NCI-H146 treated with DMSO at 0.1 percent for 48 hours (cell line): ENCODE measurements around the gene AUP1.

Source experiments
- DNase-seq: peaks from one replicate; lab custom pipeline; 2025; ENCODE audit not compliant: unreplicated experiment; lab: John Stamatoyannopoulos, UW

AUP1 gene

GRCh38 chr2:74514368-74515270 is 14.9 kb downstream of the AUP1 start, which contains the start of gene TLX2:
TLX2 (plus strand) TSS chr2:74514450; CDS start chr2:74514807, 357 bp downstream.
- DNase-seq, result no peak

DNA sequence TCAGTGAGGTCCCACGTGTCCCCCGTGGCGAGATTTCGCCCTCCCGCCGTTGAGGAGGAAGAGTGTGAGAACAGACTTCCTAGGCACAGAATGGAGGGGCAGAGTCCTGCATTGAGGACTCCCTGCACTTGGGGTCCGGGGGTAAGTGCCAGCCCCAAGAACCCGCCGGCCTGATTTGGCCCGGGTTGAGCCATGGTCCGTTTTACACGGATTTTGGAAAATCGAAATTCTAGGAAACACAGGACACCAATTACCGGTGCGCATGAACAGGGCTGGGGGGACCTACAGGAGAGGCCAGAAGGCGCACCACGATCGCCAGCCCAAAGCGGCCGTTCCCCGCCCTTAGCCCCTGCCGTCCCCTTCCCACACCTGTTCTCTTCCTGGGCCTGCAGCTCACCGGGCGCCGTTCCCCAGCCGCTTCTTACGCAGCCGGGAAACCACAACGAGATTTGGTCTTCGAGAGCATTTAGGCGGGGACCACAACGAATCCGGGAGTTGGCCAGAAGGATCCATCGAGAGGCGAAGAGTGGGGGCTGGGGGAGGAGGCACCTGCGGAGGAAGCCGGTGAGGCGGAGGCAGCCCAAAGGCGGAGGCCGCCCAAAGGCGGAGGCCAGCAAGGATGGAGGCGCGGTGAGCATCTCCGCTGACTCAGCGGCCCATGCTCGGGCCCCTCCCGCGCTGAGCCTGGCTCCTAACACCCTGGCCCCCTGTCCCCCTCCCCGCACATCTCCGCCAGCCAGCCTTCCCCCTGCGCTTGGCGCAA is 15.7 kb downstream of the AUP1 start:
- DNase-seq, result peak; percentile 29

GRCh38 chr2:74512744-74513604 is 16.5 kb downstream of the AUP1 start:
- DNase-seq, result peak; percentile 12

- DNase-seq, result no peak
These were observed 18.2 kb downstream of the AUP1 start for GRCh38 chr2:74511104-74511989.

DNA sequence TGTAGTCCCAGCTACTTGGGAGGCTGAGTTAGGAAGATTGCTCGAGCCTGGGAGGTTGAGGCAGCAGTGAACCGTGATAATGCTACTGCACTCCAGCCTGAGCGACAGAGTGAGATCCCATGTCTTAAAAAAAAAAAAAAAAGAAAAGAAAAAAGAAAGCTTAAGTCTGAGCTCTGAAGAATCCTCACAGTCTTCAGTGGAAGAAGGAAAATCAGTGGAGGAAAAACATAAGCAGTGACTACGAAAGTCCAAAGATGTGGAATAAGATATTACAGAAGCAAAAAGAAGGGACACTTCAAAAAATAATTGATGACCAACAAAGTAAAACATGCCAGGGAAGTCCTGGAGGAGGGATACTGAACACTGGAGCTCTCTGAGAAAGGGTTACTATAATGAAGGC is 19.2 kb downstream of the AUP1 start:
- no peak for DNase-seq

- DNase-seq, result peak; percentile 61
These were observed 21.5 kb downstream of the AUP1 start for GRCh38 chr2:74507926-74508520.

GRCh38 chr2:74507145-74507925 is 22.2 kb downstream of the AUP1 start, which contains the start of gene PCGF1:
PCGF1 (minus strand) TSS chr2:74507695; CDS start chr2:74507668, 27 bp downstream.
- peak; percentile 96 for DNase-seq

DNA sequence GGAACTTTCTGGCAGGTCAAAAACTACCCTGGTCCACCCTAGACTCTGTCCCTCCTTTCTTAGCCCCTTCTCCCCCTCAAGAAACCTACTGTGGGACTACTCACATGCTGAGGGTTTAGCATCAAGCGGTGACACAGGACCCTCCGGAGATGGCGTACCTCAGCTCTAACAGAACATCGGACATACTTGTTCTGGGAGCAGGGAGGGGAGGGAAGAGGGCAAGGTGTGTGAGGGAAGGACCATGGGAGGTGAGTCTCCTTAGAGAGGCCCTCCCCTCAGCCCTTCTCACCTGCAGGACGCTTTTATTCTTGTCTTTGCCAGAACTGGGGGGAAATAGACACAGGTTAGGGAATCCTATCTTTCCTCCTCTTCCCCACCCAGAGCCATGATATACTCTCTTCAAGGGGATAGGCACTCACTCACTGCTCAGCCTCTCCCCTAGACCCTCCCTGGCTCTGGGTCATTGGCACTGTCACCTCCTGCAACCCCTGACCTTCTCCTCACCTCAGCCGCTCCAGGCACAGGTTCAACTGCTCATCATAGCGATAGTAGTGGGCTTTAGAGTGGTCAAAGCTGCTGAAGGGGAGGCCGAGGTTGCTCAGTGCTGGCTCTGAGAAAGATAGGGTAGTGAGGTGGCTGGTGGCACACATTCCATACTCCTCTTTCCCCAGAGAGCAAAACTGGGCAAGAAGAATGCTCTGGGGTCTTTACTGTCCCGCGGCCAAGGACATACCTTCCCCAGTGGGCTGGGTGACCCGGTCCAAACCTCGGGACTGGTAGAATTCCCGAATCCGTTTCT is 23.9 kb downstream of the AUP1 start:
- no peak for DNase-seq

GRCh38 chr2:74504591-74504990 is 24.9 kb downstream of the AUP1 start:
- DNase-seq, result no peak

GRCh38 chr2:74503506-74504475 is 25.7 kb downstream of the AUP1 start:
- no peak for DNase-seq

- DNase-seq, result no peak
These were observed 26.6 kb downstream of the AUP1 start for GRCh38 chr2:74502720-74503505.

DNA sequence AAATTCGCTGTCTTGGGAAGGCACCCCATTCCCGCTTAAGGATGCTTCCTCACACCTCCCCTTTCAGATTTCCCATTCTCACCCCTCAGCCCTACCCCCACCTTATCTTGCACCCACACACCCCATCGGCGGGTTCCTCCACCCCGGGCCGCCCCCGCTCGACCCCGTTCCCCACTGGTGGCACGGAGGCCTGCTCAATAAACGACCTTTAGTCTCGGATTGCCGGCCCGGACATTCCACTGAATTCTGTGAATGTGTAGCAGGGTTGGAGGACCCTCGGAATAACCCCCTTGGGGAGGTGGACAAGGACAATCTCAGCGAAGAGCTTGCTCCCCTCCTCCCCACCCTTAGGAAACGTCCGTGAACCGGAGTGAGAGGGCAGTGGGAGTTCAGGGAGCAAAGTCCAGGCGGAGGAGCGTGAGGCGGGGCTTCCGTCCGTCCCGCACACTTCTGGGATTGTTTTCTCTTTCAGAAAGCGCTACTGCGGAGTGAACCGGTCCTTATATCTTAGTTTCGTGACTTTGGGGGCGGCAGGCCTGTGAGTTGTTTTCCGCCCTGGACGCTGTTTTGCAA is 27.3 kb downstream of the AUP1 start:
- DNase-seq, result no peak

DNA sequence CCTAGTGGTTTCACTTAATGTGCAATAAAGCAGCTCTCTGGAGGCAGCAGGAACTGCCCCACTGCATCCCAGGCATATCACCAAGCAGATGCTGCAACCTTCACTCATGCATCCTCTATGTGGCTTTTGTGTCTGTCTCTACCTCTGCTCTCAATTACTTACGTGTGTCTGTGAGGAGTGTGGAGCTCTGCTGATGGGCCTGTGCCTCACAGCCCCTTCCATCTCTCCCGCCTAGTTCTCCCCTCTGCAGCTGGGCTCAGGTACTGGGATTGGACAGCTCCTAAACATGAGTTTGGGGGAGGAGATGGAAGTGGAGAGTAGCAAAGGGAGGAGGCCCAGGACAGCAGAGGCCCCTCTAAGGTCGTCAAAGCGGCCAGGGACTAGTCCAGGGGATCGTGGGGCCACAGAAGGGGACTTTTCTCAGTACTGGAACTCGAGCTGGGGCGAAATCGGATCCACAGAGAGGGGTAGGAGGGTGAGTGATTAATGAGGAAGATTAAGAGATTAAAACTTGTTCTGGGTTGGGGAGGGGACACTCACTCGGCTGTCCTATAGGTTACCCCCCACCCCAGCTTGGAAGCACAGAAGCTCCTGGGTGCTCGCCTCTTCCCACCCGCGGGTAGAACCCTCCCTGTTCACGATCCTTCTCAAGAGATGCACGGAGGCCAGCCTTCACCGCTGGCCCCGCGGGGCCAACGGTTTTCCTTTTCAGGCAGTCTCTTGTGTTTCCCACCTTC is 28.0 kb downstream of the AUP1 start:
- DNase-seq, result no peak

- DNase-seq, result no peak
These were observed 28.9 kb downstream of the AUP1 start for GRCh38 chr2:74500578-74500946.

DNA sequence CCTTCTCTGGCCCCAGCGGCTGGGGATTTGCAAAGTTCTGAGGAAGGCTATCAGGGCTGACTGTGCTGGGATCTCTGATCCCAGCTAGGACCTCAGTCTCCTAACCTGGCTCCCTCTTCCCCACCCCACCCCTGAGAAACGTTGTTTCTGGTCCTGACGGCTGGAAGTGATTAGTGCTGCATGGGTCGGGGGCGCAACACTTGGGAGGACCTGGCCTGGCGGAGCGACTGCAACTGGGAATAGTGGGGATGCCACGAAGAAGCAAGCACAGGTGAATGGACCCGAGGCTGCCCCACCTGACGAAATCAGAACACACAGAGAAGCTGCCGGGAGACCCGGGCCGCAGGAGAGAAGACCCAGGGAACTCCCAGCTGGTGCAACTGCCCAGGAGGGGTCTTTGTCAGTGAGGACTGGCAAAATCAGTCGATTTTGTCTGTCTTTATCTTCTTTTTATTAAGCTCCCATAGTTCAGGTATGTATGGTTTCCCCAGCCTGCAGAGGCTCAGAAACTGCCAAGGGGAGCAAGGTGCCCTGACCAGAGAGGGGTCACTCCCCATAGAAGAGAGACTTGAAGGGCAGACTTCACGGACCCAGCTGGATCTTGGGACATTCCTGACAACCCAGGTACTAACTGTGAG is 29.4 kb downstream of the AUP1 start:
- DNase-seq, result no peak
